BE2C (cell line): Measurements from ENCODE around the gene STK38L.

ENCODE experiments used
- DNase-seq: peaks from one replicate; pipeline ENCODE4 v3.0.0-alpha.2; 2020
- H3K27me3 ChIP-seq: fragments of 250-450 bp; sonication (Bioruptor Pico); 2 replicates; pipeline ENCODE4 v1.5.1; 2020; ENCODE audit warnings: mild to moderate bottlenecking
- H3K36me3 ChIP-seq: fragments of 250-450 bp; sonication (Bioruptor Pico); 2 replicates; pipeline ENCODE4 v1.5.1; 2020; ENCODE audit warnings: mild to moderate bottlenecking
- H3K4me1 ChIP-seq: fragments of 250-450 bp; sonication (Bioruptor Pico); 2 replicates; pipeline ENCODE4 v1.5.1; 2020
- H3K4me3 ChIP-seq: 2 replicates; pipeline ENCODE4 v1.5.1; 2011; ENCODE audit warnings: low read depth, low read length
- H3K9me3 ChIP-seq: fragments of 250-450 bp; sonication (Bioruptor Pico); 2 replicates; pipeline ENCODE4 v1.5.1; 2020
- TF ChIP-seq, protein P1 (sequence below): IDR thresholded peaks from 2 replicates; pipeline ENCODE4 v1.5.1; 2012; ENCODE audit warnings: mild to moderate bottlenecking, low read depth, low read length

Gene STK38L

DNA sequence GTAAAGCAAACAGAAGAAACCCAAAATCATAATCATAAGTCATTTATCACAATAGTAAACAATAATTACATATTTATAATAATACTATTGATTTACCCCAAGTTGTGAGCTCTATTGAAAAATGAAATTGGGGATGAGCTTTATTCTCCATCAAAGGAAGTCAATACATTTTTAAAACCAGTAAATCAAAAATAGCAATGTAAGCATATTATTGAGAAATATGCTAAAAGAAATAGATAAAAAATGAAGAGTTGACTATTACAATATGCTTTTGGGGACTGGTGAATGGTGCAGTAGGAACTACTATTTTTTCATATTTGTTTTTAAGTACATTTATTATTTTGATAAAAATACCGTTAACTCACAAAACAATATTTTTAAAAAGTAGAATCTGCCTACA, 31.2 kb upstream of the STK38L start:
- Histone ChIP-seq H3K4me3 (no peak overlapping the region), H3K9me3 (no peaks in the 10 kb centered on the region), H3K36me3 (no peaks in the 10 kb centered on the region), H3K4me1 (no peaks in the 10 kb centered on the region), H3K27me3 (no peaks in the 10 kb centered on the region)
- TF ChIP-seq, protein P1, sequence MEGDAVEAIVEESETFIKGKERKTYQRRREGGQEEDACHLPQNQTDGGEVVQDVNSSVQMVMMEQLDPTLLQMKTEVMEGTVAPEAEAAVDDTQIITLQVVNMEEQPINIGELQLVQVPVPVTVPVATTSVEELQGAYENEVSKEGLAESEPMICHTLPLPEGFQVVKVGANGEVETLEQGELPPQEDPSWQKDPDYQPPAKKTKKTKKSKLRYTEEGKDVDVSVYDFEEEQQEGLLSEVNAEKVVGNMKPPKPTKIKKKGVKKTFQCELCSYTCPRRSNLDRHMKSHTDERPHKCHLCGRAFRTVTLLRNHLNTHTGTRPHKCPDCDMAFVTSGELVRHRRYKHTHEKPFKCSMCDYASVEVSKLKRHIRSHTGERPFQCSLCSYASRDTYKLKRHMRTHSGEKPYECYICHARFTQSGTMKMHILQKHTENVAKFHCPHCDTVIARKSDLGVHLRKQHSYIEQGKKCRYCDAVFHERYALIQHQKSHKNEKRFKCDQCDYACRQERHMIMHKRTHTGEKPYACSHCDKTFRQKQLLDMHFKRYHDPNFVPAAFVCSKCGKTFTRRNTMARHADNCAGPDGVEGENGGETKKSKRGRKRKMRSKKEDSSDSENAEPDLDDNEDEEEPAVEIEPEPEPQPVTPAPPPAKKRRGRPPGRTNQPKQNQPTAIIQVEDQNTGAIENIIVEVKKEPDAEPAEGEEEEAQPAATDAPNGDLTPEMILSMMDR, result no peak
- DNase-seq, result no peak

DNA sequence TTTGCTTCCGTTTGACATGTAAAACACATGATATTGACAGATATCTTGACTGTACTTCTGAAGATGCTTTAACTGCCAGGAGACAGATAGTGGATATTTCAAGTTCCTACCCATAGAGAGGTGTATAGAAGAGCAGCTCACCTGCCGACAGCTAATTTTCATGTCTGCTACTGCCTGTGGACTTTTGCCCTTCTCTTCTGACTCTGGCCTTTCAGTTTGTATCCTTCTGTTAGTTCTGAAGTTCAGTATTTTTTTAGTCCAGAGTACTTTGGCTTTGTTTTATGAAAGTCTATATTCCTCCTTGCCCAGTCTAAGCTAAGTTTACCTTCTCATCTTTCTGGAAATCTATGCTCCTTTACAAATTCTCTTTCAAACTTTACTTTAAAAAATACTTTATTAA, 30.8 kb upstream of the STK38L start:
- Histone ChIP-seq H3K4me1 (no peaks in the 10 kb centered on the region), H3K27me3 (no peaks in the 10 kb centered on the region), H3K36me3 (no peaks in the 10 kb centered on the region), H3K9me3 (no peaks in the 10 kb centered on the region), H3K4me3 (no peak overlapping the region)
- no peak for DNase-seq
- TF ChIP-seq, protein P1, result no peak

DNA sequence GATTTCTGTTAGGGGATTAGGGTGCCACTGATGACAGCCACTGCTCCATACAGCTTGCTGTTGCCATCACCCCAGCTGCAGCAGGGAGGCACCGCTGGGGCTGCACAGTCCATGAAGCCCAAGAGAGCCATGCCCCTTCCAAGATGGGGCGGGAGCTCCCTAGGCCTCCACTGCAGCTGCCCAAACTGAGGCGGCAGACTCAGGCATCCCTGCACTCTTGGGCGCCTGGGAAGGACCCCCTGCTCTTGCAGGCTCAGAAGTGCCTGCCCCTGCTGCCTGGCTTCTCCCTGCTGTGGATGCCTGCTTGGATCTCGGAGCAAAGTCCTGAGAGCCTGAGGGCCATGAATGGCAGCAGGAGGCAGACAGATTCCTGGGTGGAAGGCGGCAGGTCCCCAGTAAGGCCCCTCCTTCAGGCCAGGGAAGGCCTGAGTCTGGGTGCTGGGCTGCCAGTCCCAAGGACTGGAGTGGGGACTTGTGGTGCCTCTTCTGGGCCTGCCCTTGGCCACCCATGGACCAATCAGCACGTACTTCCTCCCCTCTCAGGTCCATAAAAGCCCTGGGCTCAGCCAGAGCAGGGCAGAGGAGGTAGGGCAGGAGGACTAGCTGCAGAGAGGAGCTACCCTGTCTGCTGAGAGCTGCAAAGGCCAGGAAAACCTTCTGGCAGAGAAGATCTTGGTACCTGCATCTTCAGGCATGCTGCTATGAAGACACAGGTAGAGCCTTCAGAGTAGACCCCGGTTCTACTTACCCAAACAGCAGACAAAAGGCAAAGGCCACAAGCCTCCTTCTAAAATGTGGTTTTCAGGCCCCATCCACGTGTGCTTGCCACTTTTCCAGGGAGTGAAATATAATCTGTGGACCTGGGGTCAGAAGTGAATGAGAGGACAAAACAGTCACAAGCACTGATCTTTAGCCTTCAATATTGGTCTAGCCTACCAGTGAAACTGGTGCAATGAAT, 30.0 kb upstream of the STK38L start:
- no peak overlapping the region for H3K4me3 ChIP-seq
- no peak for DNase-seq
- no peaks in the 10 kb centered on the region for H3K9me3 ChIP-seq
- no peaks in the 10 kb centered on the region for H3K36me3 ChIP-seq
- no peaks in the 10 kb centered on the region for H3K4me1 ChIP-seq
- no peaks in the 10 kb centered on the region for H3K27me3 ChIP-seq
- TF ChIP-seq, protein P1, result no peak

DNA sequence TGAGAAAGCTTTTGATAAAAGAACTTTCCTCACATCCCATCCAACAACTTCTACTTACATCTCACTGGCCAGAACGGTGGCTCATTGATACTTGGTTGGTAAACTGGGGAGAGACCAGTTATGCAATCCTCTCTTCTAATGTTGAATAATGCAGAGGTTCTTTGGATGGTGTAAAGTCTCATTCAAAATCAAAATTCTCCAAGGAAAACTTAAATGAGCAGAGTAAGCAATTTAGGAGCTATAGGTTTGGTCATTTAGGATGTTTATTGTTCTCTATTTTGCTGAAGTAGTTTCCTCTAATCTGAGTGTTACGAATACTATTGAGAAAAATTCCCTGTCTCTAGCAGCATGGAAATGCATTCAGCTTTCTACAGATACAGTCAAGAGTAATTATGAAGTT, 26.5 kb upstream of the STK38L start:
- TF ChIP-seq, protein P1, result no peak
- DNase-seq, result no peak
- H3K27me3 ChIP-seq, result no peaks in the 10 kb centered on the region
- H3K9me3 ChIP-seq, result no peaks in the 10 kb centered on the region
- no peaks in the 10 kb centered on the region for H3K36me3 ChIP-seq
- no peaks in the 10 kb centered on the region for H3K4me1 ChIP-seq
- H3K4me3 ChIP-seq, result no peak overlapping the region

DNA sequence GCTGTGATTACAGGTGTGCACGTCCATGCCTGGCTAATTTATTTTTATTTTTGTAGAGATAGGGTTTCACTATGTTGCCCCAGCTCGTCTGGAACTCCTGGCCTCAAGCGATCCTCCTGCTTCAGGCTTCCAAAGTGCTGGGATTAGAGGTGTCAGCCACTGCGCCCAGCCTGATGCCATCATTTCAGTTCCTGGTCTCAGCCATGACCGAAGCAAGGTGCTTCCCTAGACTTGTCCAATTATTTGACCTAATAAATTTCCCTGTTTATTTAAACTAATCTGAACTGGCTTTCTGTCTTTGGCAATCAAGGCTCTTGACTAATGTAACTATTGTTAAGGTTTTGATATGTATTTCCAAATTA, 24.4 kb upstream of the STK38L start:
- TF ChIP-seq, protein P1, result no peak
- no peaks in the 10 kb centered on the region for H3K36me3 ChIP-seq
- H3K4me3 ChIP-seq, result no peak overlapping the region
- H3K27me3 ChIP-seq, result no peaks in the 10 kb centered on the region; the same call in 1 of the 2 replicates
- H3K4me1 ChIP-seq, result no peaks in the 10 kb centered on the region
- DNase-seq, result no peak
- no peaks in the 10 kb centered on the region for H3K9me3 ChIP-seq
